Fibroblast of mammary gland (primary cell): ENCODE measurements around the gene EDN3.

Experiments
- DNase-seq: peaks from one replicate; pipeline ENCODE4 v3.0.0-alpha.2; 2010; ENCODE audit warnings: low read depth
- H3K4me3 ChIP-seq: 2 replicates; pipeline ENCODE4 v1.5.1; 2011; ENCODE audit warnings: low read depth, mild to moderate bottlenecking, low read length, moderate library complexity; ENCODE audit not compliant: control insufficient read depth
- CTCF ChIP-seq: conservative IDR thresholded peaks from 2 replicates; pipeline ENCODE4 v1.5.1; 2011; ENCODE audit warnings: low read depth, low read length, inconsistent platforms; ENCODE audit not compliant: control insufficient read depth, insufficient read depth

EDN3 gene

DNA sequence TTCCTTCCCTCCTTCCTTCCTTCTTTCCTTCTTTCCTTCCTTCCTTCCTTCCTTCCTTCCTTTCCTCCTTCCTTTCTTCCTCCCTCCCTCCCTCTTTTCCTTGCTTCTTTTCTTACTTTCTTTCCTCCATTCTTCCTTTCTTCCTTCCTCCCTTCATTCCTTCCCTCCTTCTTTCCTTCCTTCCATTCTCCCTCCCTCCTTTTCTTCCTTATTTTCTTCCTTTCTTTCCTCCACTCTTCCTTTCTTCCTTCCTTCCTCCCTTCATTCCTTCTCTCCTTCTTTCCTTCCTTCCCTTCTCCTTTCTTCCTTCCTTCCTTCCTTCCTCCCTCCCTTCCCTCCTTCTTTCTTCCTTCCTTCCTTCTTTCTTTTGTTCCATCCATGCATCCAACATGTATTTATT is 35.1 kb upstream of the EDN3 start:
- no peak for DNase-seq
- TF ChIP-seq CTCF: no peak
- no peak overlapping the region for H3K4me3 ChIP-seq

- no peak for DNase-seq
- no peak for TF ChIP-seq CTCF
Measured at GRCh38 chr20:59268870-59269269, 31.5 kb upstream of the EDN3 start.

GRCh38 chr20:59269411-59270025 is 30.9 kb upstream of the EDN3 start:
- no peak for TF ChIP-seq CTCF
- DNase-seq: no peak
- H3K4me3 ChIP-seq: no peak overlapping the region

More at GRCh38 chr20:59268870-59269269, 31.5 kb upstream of the EDN3 start:
- H3K4me3 ChIP-seq: no peak overlapping the region

- H3K4me3 ChIP-seq: no peak overlapping the region
- no peak for TF ChIP-seq CTCF
- no peak for DNase-seq
Measured at GRCh38 chr20:59270380-59270779, 30.0 kb upstream of the EDN3 start.

- TF ChIP-seq CTCF: no peak
- no peak overlapping the region for H3K4me3 ChIP-seq
- no peak for DNase-seq
Measured at GRCh38 chr20:59273739-59274357, 26.6 kb upstream of the EDN3 start.

DNA sequence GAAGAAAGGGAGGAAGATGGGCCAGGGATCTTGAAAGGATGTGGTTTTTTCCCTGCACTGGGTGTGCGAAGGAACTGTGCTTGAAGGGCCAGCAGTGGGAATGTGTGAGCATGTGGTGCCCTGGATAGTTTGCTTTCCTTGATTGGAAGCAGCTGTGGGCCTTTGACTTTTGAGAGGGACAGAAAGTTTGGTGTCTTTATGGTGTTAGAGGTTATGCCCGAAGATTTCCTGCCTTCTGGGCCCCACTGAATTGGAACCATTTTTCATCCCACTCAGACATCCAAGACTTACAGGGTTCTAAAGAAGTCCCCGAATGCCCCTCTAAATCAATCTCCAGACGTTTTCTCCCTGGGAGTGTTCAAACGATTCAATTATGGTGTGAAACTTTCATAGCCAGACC is 23.5 kb upstream of the EDN3 start:
- TF ChIP-seq CTCF: no peak
- no peak overlapping the region for H3K4me3 ChIP-seq
- no peak for DNase-seq
